ENCODE measurements around the gene PTPN2. TPM values are rescaled to one million over a fixed set of nuclear protein-coding genes. Genes with fewer than 3 reads are reported as not detected.

Gene PTPN2
- total RNA-seq, 2 experiments from 2014 or later, result 49.4 to 53.8 TPM

- no peaks in the 10 kb centered on the region for H3K9me3 Mint-ChIP-seq
- intact Hi-C loops (cut with DNase I, micrococcal nuclease), result no loop called here
- ATAC-seq (ENCODE audit: poor library complexity), result no peak
- H3K27me3 Mint-ChIP-seq, result no peaks in the 10 kb centered on the region
- CTCF ChIA-PET, result no interaction called here
- POLR2A ChIA-PET, result no interaction called here
- Histone ChIP-seq H3K4me3 (ENCODE audit: low read length) (no peak overlapping the region), H3K36me3 (ENCODE audit: insufficient read depth, low read length) (peaks cover 9% of the 10 kb centered on the region), H3K27ac (ENCODE audit: low read depth in 1 of 2, low read length in 2 of 2) (no peak overlapping the region), H3K9me3 (ENCODE audit: control insufficient read depth in 1 of 2, insufficient read depth in 1 of 2, low read length in 2 of 2) (no peaks in the 10 kb centered on the region), H3K27me3 (ENCODE audit: control insufficient read depth in 1 of 2, insufficient read depth in 2 of 2, low read length in 2 of 2) (no peaks in the 10 kb centered on the region), H3K4me1 (ENCODE audit: insufficient read depth, low read length) (no peaks in the 10 kb centered on the region)
- H3K4me1 Mint-ChIP-seq (ENCODE audit: low read depth), result peaks cover 64% of the 10 kb centered on the region
- H3K36me3 Mint-ChIP-seq (ENCODE audit: low read depth), result peaks cover 59% of the 10 kb centered on the region
- no peak overlapping the region for H3K4me3 Mint-ChIP-seq
- TF ChIP-seq CTCF (IDR thresholded peaks at IDR 0.05), result no peak
- no peak overlapping the region for H3K27ac Mint-ChIP-seq
- DNase-seq, result no peak
Measured at GRCh38 chr18:12849548-12849947, 34.5 kb downstream of the PTPN2 start.

DNA sequence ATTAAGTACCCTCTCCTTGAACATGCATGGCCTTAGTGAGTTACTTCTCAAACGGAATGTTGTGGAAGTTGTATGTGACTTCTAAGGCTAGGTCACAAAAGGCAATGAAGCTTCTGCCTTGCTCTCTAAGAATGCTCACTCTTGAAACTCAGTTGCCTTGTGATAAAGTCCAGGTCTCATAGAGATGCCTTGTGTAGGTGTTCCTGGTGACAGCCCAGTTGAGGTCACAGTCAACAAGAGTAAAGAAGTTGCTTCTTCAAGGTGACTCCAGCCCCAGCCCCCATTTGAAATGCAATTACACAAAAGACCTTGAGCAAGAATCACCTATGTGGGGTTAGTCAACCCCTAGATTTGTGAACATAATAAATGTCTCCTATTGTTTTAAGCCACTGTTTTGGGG, 35.6 kb downstream of the PTPN2 start:
- Mint-ChIP-seq H3K27ac (no peak overlapping the region), H3K4me1 (ENCODE audit: low read depth) (peaks cover 68% of the 10 kb centered on the region)
- POLR2A ChIA-PET, result interaction anchor here (0.7 kb wide), 1 partner anchor 216 kb away, joined by 3 read pairs; no protein-coding TSS in a partner anchor

DNA sequence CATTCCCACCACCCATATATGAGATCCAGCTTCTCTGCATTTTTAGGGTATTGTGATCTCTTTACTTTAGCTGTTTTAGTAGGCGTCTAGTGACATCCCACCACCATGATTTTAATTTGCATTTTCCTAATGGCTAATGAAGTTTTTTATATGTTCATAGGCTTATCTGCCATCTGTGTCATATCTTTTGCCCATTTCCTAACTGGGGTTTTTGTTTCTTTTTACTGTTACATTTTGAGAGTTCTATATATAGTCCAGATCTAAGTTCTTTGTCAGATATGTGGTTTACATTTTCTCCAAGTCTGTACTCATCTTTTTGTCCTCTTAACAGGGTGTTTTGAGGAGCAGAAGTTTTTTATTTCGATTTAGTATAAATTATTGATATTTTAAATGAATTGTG, 39.6 kb downstream of the PTPN2 start:
- Histone ChIP-seq H3K36me3 (ENCODE audit: insufficient read depth, low read length) (peaks cover 5% of the 10 kb centered on the region), H3K27ac (ENCODE audit: low read depth in 1 of 2, low read length in 2 of 2) (peak overlapping the region in 1 of 2 donors; percentile 10), H3K9me3 (ENCODE audit: control insufficient read depth in 1 of 2, insufficient read depth in 1 of 2, low read length in 2 of 2) (no peaks in the 10 kb centered on the region), H3K4me3 (ENCODE audit: low read length) (no peak overlapping the region), H3K27me3 (ENCODE audit: control insufficient read depth in 1 of 2, insufficient read depth in 2 of 2, low read length in 2 of 2) (no peaks in the 10 kb centered on the region), H3K4me1 (ENCODE audit: insufficient read depth, low read length) (peaks cover 21% of the 10 kb centered on the region)
- no peak for DNase-seq
- ATAC-seq (ENCODE audit: poor library complexity), result no peak
- ChIA-PET POLR2A (interaction anchor here (0.8 to 1.3 kb wide), 4 partner anchors 9 to 48 kb away, joined by 3 to 6 read pairs (median 4); partner anchors contain the start of gene PTPN2), CTCF (no interaction called here)
- peak overlapping the region; percentile 71 for H3K27ac Mint-ChIP-seq
- intact Hi-C loops (cut with DNase I, micrococcal nuclease), result loop anchor here in 1 of 2 experiments (5.0 kb wide), 1 partner anchor 38 kb away; the partner anchor contains the start of gene PTPN2
- H3K4me3 Mint-ChIP-seq, result no peak overlapping the region
- H3K27me3 Mint-ChIP-seq, result no peaks in the 10 kb centered on the region
- no peak for TF ChIP-seq CTCF (IDR thresholded peaks at IDR 0.05)
- H3K9me3 Mint-ChIP-seq, result no peaks in the 10 kb centered on the region
- H3K4me1 Mint-ChIP-seq (ENCODE audit: low read depth), result peaks cover 81% of the 10 kb centered on the region
- peaks cover 51% of the 10 kb centered on the region for H3K36me3 Mint-ChIP-seq (ENCODE audit: low read depth)

More for the DNA sequence above, 35.6 kb downstream of the PTPN2 start:
- H3K27me3 ChIP-seq (ENCODE audit: control insufficient read depth in 1 of 2, insufficient read depth in 2 of 2, low read length in 2 of 2), result no peaks in the 10 kb centered on the region
- no peak for TF ChIP-seq CTCF (IDR thresholded peaks at IDR 0.05)
- Mint-ChIP-seq H3K4me3 (no peak overlapping the region), H3K36me3 (ENCODE audit: low read depth) (peaks cover 58% of the 10 kb centered on the region), H3K27me3 (no peaks in the 10 kb centered on the region), H3K9me3 (no peaks in the 10 kb centered on the region)
- intact Hi-C loops (cut with DNase I, micrococcal nuclease), result no loop called here
- DNase-seq (no peak), ATAC-seq (ENCODE audit: poor library complexity) (no peak)
- H3K36me3 ChIP-seq (ENCODE audit: insufficient read depth, low read length), result peaks cover 9% of the 10 kb centered on the region
- CTCF ChIA-PET, result interaction anchor here (2.4 kb wide), 1 partner anchor 14 kb away, joined by 6 read pairs; no protein-coding TSS in a partner anchor
- no peaks in the 10 kb centered on the region for H3K9me3 ChIP-seq (ENCODE audit: control insufficient read depth in 1 of 2, insufficient read depth in 1 of 2, low read length in 2 of 2)
- H3K27ac ChIP-seq (ENCODE audit: low read depth in 1 of 2, low read length in 2 of 2), result no peak overlapping the region
- H3K4me1 ChIP-seq (ENCODE audit: insufficient read depth, low read length), result peaks cover 4% of the 10 kb centered on the region
- no peak overlapping the region for H3K4me3 ChIP-seq (ENCODE audit: low read length)

Measured in CD4-positive, alpha-beta T cell (primary cell).